CD4-positive, alpha-beta T cell treated with Interleukin-1 beta for 1 hour (primary cell): Measurements from ENCODE around the gene LIPC.
A peak's percentile ranks its signal among the peaks of the same experiment; 100 is the strongest.

ENCODE experiments used
- DNase-seq, 2 donors: peaks; one replicate each; pipeline ENCODE4 v3.0.0-alpha.2; 2020 to 2022

The LIPC gene

GRCh38 chr15:58543664-58544335 lies 112.0 kb downstream of the LIPC start:
- DNase-seq: no peak

DNA sequence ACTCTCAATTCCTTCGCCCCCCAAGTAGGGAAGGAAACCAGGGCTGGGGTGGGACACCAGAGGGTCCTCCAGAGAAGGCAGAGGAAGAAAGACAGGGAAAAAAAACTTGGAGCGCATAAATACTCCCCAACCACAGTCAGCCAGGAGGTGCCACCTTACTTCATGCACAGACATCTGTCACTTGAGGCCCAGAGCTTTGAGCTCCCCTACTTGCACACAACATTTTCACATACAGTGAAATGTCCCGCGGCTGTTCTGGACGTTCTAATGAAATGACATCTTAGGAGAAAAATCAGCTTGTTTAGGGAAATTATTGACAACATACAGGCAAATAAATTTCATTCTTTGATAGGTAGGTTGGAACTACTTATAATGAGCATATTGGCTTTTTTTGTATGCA lies 113.0 kb downstream of the LIPC start:
- DNase-seq: no peak

GRCh38 chr15:58545307-58546065 lies 113.7 kb downstream of the LIPC start:
- DNase-seq: peak in 1 of 2 donors; percentile 13

DNA sequence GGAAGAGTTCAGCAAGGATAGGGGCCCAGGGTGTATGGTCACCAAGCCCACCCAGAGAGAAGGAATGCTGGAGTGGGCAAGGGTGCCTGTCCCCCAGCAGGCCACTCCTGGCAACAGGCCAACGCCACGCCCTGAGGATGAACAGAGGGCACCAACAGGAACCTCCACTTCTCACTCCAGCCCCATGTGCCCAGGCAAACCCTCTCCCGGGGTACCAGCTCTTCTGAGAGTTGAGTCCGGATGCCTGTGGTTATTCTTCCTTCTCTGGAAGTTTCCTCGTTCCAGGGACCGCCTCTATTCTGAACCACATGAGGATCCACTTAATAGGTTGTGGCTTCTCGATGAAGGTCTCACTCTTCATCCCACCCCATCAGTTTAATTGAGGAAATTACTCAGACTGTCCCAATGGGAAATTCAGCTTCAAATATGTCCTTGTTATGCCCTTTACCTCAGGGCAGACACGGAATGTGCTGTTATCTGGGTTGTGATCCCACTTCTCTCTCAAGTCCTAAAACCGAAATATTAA lies 114.3 kb downstream of the LIPC start:
- DNase-seq: no peak

DNA sequence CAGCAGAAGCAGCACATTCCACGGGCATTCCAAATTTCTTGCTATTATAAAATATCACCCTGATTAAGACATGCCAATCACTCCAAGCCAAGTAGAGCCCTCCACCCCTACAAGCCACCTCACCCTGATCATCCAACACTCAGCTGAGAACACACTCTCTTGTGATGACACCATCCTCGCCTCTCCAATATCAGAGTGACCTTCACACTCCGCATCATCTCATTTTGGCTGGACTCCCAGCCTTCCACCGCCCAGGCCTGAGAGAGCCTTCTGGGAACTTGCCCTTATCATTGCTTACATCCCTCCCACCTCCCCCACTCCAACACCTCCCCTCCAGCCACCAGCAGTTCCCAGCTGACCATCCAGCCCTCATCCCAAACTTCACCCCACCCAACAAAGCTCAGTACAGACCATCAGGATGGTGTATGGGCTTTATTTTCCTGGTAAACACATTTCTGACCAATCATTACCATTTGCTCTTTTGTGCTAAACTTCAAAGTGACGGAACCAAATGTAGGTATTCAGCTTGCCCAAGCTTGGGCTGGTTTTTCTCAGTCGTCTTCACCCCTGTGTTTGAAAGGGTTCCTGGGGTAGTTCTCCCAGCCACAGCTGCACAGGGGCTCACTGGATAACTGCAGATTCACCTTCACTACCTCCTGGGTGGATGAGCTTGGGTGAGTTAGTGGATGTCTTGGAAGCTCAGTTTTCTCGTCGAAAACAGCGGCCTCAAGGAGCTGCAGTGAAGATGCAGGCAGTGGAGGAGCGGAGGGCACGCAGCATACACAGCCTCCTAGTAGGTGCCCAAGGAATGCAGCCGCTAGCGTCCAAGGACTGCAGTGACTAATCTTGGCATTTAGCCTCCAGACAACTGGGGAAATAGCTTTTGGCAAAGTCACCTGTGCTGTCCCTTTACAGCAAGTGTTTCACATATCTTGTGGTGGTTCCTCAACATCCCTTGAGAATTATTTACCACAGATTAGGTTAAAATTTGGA lies 115.1 kb downstream of the LIPC start:
- DNase-seq: no peak

- DNase-seq: no peak
These were observed 116.0 kb downstream of the LIPC start for GRCh38 chr15:58547628-58548307.

- DNase-seq: no peak
These were observed 116.7 kb downstream of the LIPC start for GRCh38 chr15:58548308-58549012.

GRCh38 chr15:58549013-58549784 lies 117.4 kb downstream of the LIPC start:
- DNase-seq: no peak

DNA sequence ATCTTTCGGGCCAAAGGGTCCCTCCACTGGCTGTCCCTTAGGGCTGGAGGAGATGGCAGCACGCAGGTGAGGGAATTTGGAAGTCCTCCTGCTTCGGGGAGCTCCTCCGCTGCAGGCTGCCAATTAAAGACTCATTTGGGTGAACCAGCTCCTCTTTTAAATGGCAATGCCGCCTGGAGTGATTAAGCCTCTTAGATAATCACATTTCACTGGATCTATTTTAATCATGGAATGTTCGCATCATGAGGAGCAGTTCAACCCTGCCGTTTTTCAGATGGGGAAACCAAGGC lies 117.9 kb downstream of the LIPC start:
- DNase-seq: no peak

GRCh38 chr15:58551084-58551763 lies 119.4 kb downstream of the LIPC start:
- no peak for DNase-seq

- no peak for DNase-seq
These were observed 120.1 kb downstream of the LIPC start for GRCh38 chr15:58551764-58552504.

DNA sequence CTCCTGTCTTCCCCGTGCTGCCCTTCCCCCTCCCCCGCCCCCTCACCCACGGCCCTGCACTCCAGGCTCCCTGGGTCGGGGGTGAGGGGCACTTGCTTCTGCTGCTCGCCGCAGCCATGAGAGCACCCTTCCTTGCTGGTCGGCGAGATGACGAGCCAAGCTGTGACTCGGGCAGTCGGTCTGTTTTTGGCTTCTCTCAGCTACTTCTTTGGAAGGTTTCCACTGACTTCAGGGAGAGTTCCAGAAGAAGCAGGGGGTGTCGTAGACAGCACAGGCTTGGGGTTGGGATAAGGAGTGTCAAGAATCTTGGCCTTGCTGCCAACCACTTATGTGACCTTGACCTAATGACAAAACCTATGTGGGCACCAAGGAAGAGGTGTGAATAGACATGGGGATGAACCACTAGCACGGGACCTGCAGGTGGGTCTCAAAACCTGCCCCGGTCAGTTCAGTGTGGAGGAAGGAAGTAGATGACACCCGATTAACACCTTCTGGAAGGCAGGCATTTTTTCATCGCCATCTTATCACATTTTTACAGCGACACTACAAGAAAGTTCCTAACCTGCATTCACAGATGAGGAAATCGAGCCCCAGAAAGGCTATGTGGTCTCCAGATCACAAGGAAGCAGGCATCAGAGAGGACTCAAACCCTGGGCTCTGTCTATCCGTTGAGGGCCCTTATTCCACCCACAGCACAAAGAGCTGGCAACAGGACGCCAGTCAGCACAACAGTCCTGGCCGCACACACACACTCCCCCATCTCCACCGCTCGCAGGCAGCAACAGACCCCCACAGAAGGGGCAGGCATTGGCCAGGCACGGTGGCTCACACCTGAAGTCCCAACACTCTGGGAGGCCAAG lies 120.9 kb downstream of the LIPC start:
- no peak for DNase-seq

- no peak for DNase-seq
These were observed 121.7 kb downstream of the LIPC start for GRCh38 chr15:58553365-58553918.

GRCh38 chr15:58554758-58555157 lies 123.0 kb downstream of the LIPC start:
- no peak for DNase-seq

DNA sequence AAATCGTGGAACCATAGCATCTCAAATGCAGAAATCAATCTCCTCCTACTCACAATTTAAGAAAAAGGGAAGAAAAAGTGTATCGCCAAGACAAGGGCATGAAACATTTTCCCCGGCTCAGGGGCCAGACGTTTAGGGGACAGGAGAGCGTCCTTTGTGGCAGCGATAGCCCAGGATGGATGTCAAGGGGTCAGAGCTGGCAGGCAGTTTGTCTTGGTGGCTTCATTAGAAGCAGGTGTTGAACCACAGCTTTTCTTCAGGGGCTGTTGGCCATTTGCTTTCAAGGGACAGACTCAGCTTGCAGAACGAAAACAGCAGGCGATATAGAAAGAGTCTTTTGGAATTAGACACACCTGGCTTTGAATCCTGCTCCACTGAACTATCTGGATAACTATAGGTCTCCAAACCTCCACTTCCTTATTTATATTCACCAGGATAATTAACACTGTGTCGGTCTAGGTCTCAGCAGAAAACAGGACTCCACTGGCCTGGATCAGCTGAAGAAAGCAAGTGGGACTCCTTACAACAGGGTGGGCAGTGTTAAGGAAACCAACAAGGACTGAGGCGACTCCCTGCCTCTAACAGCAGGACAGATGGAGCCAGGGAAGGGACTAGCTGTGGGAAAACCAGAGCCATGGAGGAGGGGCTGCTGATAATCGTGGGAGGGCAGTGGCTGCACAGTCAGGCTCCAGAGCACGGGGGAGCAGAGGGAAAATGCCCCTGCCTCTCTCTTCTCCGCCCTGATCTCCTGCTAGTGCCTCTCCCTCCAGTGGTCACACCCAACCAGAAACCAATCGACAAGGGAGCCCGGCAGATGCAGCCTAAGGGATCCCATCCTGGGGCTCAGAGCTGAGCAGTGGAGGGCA lies 123.6 kb downstream of the LIPC start:
- no peak for DNase-seq

- no peak for DNase-seq
These were observed 124.2 kb downstream of the LIPC start for GRCh38 chr15:58556028-58556361.

DNA sequence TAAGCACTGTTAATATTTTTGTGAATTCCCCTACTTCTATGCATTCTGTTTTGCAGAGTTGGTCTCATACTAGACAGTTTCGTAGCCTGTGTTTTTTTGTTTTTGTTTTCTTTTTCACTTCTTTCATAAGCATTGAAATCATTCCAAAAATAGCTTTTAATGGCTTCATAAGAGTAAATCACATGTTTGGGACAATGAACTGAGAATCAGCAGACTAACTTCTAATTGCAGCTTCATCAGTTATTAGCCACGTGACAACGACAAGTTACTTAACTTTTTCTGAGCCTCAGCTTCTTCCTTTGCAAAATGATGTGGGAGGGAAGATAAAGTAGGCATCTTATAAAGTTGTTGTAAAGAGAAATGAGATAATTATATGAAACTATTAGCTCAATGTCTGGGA lies 124.8 kb downstream of the LIPC start:
- no peak for DNase-seq

GRCh38 chr15:58558777-58559176 lies 127.0 kb downstream of the LIPC start:
- DNase-seq: no peak
